Activated CD4-positive, alpha-beta T cell treated with anti-CD3 and anti-CD28 coated beads, Interleukin-2, amount 10 ng/mL, durations not matched to agents 24 days and 14 days (primary cell): ENCODE results near the gene PACSIN2. TPM values are rescaled to one million over a fixed set of nuclear protein-coding genes. Genes with fewer than 3 reads are reported as not detected.

Experiments
- DNase-seq: peaks from one replicate; pipeline ENCODE4 v3.0.0; 2022
- H3K27ac Mint-ChIP-seq: one replicate; pipeline ENCODE4 v1.8.0; 2022; ENCODE audit warnings: mild to moderate bottlenecking, mixed read lengths
- H3K27me3 Mint-ChIP-seq: one replicate; pipeline ENCODE4 v1.8.0; 2022; ENCODE audit warnings: mixed read lengths
- H3K36me3 Mint-ChIP-seq: one replicate; pipeline ENCODE4 v1.8.0; 2022; ENCODE audit warnings: low read depth, mild to moderate bottlenecking, mixed read lengths
- H3K4me1 Mint-ChIP-seq: one replicate; pipeline ENCODE4 v1.8.0; 2021; ENCODE audit warnings: mixed read lengths
- H3K4me3 Mint-ChIP-seq: one replicate; pipeline ENCODE4 v1.8.0; 2022; ENCODE audit warnings: mild to moderate bottlenecking, moderate library complexity, mixed read lengths
- H3K9me3 Mint-ChIP-seq: one replicate; pipeline ENCODE4 v1.8.0; 2021; ENCODE audit warnings: mixed read lengths
- intact Hi-C: fragments of 100-400 bp; cut with micrococcal nuclease; formaldehyde crosslinking; loops from one replicate; pipeline ENCODE4 v1.15.1; 2023
- total RNA-seq: library from RNA; stranded (reverse); gene quantifications from 2 replicates; pipeline ENCODE4 v1.2.3, GENCODE V29; 2022

The PACSIN2 gene
- total RNA-seq, 1 donor from 2014 or later, result 32.5 TPM

DNA sequence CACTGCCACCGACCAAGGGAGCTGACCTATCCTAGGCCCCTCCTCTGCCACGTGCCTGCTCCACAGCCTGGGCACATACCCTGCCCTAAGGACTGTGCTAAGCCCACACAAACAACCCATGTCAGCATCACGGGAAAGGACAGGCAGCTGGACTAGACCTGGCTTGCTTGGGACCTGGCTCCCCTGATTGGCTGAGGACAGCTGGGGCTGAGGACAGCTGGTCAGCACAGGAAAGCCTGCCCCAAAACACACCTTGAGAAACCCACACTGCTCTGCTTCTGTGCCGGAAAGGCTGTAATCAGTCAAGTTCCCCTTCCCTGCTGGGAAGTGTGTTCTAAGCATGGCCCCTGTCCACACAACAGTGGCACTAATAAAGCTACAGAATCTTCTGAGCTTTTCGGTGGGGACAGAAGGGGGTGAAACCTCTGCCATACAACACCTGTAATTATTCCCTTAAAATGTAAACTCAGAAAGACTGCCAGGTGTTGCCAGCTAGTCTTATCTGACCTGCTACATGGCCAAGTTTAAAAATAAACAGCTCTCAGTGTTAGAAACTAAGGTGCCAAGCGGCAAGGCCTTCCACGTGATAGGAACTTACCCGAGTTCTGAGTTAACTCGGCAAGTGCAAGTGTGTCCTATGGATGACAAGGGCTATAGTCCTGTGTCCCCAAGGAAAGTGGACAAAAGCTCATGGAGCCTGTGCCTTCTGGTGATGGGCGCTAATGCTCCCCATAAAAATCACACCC is 122.2 kb downstream of the PACSIN2 start:
- H3K9me3 Mint-ChIP-seq, result no peaks in the 10 kb centered on the region
- H3K4me3 Mint-ChIP-seq, result no peak overlapping the region
- H3K27ac Mint-ChIP-seq, result no peak overlapping the region
- H3K4me1 Mint-ChIP-seq, result peaks cover 52% of the 10 kb centered on the region
- intact Hi-C loops, result loop anchor here (10.0 kb wide), 1 partner anchor 72 kb away; no protein-coding TSS in a partner anchor
- no peak for DNase-seq
- peaks cover 9% of the 10 kb centered on the region for H3K36me3 Mint-ChIP-seq
- H3K27me3 Mint-ChIP-seq, result no peaks in the 10 kb centered on the region

DNA sequence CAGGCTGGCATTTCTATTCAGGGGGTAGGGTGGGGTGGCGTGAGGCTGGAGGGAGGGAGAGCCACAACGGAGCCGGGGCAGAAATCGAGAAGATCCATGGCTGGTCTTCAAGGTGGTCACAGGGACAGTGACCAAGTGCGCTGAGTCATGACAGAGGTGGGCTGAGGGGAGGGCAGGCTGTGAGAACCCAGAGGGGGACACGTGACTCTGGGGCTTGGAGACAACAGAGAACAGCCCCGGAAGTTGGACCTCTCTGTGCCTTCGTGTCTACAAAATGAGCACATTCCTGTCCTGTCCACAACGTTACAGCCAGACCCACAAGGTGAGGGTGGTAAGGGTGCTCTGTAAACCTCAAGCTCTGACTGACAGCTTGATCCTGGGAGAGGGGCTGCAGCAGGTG is 122.8 kb downstream of the PACSIN2 start:
- Mint-ChIP-seq H3K4me3 (no peak overlapping the region), H3K4me1 (peaks cover 50% of the 10 kb centered on the region), H3K9me3 (no peaks in the 10 kb centered on the region), H3K27me3 (no peaks in the 10 kb centered on the region), H3K36me3 (peaks cover 9% of the 10 kb centered on the region), H3K27ac (no peak overlapping the region)
- intact Hi-C loops, result loop anchor here (10.0 kb wide), 1 partner anchor 73 kb away; no protein-coding TSS in a partner anchor
- no peak for DNase-seq

DNA sequence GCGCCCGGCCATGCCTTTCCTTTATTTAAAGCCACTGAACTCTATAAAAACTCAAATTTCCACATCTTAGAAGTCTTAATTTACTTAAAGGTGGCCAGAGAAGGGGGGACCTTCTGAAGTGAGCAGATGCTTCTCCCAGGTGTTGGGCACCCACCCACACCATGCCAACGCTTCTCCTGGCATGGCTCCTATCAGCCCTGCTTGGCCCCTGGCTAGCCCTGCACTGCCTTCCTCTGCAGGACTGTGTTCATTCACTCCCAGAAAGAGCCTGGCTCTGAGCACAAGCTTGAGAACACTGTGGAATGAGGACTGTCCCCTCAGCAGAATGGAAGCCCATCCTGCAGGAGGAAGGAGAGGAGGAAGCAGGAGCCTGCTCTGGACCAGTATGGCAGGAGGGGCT is 123.3 kb downstream of the PACSIN2 start:
- Mint-ChIP-seq H3K4me3 (no peak overlapping the region), H3K9me3 (no peaks in the 10 kb centered on the region), H3K36me3 (peaks cover 9% of the 10 kb centered on the region)

DNA sequence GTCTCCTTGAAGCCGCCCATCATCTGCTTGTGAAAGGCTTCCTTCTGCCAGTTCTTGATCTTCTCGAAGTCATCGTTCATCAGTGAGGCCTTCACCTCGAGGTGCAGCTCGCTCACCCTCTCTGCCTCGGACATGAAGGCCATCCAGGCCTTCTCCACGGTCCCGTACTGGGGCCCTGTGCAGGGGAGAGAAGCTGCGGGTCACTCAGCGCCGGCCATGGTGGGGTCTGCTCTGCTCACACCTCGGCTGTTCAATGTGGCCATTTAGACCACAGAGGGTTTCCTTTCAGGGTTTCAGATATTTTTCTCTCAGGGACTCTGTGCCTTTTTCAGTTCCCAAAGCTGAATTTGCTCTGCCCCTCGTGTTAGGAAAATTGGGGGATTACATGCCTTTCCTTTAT is 123.9 kb downstream of the PACSIN2 start:
- no peak overlapping the region for H3K4me3 Mint-ChIP-seq
- peaks cover 9% of the 10 kb centered on the region for H3K36me3 Mint-ChIP-seq
- peaks cover 43% of the 10 kb centered on the region for H3K4me1 Mint-ChIP-seq
- no peak for DNase-seq
- no peaks in the 10 kb centered on the region for H3K9me3 Mint-ChIP-seq
- intact Hi-C loops, result loop anchor here (10.0 kb wide), 1 partner anchor 74 kb away; no protein-coding TSS in a partner anchor
- no peak overlapping the region for H3K27ac Mint-ChIP-seq
- H3K27me3 Mint-ChIP-seq, result no peaks in the 10 kb centered on the region

More for the DNA sequence above, 123.3 kb downstream of the PACSIN2 start:
- no peak for DNase-seq
- intact Hi-C loops, result loop anchor here (10.0 kb wide), 1 partner anchor 73 kb away; no protein-coding TSS in a partner anchor
- H3K27ac Mint-ChIP-seq, result no peak overlapping the region
- H3K4me1 Mint-ChIP-seq, result peaks cover 49% of the 10 kb centered on the region
- no peaks in the 10 kb centered on the region for H3K27me3 Mint-ChIP-seq

DNA sequence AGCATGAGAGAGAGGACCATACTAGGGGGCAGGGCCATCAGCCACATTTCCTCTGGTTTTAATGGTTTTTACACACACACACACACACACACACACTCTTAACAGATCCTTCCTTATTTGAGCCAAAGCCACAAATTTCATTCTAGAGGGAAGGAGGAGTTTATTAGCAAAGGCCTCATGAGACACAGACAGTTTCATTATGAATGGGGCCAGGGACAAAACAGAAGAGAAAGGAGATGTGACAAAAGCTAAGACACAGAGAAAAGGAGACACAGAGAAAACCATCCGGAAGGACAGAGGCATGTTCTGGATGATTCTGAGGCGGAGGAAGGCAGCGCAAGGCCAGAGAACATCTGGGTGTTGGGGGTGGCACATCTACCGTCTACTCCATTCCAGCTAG is 125.6 kb downstream of the PACSIN2 start:
- Mint-ChIP-seq H3K36me3 (peaks cover 9% of the 10 kb centered on the region), H3K4me1 (peaks cover 27% of the 10 kb centered on the region), H3K27ac (peak overlapping the region; percentile 77), H3K9me3 (no peaks in the 10 kb centered on the region), H3K4me3 (peak overlapping the region; percentile 46), H3K27me3 (no peaks in the 10 kb centered on the region)
- intact Hi-C loops, result no loop called here
- DNase-seq, result no peak

DNA sequence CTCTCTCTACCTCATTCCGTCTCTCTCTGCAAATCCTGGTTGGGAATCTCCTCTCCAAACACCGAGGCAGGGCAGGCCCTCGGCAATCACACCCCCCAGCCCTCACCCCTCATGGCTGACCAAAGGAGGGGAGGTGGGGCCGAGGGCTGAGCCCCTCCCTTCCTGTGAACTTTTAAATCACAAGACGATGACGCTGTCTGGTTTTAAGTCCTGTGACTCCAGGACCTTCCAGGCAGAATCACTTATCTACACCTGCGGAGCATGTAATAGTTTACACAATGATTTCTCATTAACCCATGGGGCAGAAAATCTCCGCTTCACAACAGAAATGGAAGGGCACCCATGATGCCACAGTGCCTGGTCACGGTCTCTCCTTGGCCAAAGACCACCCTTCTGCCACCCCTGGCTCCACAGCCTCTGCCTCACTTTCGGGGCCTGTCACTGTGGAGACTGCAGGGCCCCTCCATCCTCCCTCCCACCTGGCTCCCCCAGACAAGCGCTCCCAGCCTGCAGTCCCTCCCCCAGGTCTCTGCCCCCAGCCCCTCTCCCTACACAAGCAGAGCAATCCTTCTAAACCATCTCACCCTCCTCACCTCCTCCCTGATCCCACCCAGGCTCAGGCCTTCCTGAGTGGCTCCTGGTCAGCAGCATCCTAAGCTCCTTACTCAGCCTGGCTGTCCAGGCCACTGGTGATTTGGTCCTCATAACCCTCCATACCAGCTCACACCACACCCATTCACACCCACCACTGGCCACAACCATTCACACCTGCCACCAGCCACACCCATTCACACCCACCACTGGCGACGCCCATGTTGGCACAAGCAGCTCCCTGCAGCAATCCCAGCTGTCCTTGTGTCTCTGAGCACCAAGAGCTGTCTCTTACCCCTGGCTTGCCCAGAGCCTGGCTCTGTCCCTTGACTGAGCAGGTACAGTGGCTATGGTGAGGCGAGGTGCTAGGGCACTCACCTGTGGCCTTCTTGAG is 127.1 kb downstream of the PACSIN2 start:
- H3K4me1 Mint-ChIP-seq, result peaks cover 21% of the 10 kb centered on the region

DNA sequence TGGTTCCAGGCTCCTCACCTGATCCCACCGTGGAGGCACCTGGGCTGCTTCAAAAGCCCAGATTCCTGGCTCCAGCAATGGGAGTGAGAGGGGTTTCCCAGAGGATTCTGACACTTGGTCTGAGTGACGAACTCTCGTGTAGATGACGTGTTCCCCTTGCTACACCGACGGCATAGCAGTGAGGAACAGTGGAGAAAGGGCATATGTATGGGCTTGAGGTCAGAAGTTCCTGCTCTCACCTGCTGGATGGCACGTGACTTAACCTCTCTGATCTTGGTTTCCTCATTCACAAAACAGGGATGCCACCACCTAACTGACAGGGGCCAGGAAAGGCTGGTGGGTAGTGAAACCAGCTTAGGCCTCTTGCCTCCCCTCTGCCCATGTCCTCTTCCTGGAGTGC is 127.8 kb downstream of the PACSIN2 start:
- Mint-ChIP-seq H3K4me3 (no peak overlapping the region), H3K27me3 (no peaks in the 10 kb centered on the region), H3K36me3 (peaks cover 12% of the 10 kb centered on the region), H3K9me3 (no peaks in the 10 kb centered on the region), H3K4me1 (peaks cover 21% of the 10 kb centered on the region), H3K27ac (no peak overlapping the region)
- intact Hi-C loops, result no loop called here
- no peak for DNase-seq

More for the DNA sequence above, 127.1 kb downstream of the PACSIN2 start:
- Mint-ChIP-seq H3K27ac (peak overlapping the region; percentile 4), H3K27me3 (no peaks in the 10 kb centered on the region), H3K4me3 (no peak overlapping the region), H3K36me3 (peaks cover 10% of the 10 kb centered on the region), H3K9me3 (no peaks in the 10 kb centered on the region)
- intact Hi-C loops, result no loop called here
- no peak for DNase-seq

DNA sequence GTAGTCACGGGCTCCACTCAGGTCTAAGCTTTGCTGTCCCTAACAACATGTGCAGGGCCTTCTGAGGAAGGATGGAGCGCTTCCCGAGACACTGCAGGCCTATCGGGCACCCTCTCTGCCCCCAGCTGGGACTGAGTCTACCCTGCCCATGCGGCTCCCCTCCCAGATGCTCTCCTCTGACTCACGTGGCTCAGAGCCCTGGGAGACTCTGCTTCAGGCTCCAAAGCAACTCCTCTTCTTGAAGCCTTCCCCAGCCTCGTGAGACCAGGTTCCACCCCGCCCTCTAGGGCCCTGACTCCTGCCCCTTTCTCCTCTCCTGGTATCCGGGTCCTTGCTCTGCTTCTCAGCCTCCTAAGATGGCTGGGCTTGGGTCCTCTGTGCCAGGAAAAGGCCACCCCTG is 129.5 kb downstream of the PACSIN2 start:
- no peak overlapping the region for H3K4me3 Mint-ChIP-seq
- H3K27me3 Mint-ChIP-seq, result no peaks in the 10 kb centered on the region
- H3K27ac Mint-ChIP-seq, result no peak overlapping the region
- intact Hi-C loops, result no loop called here
- peaks cover 19% of the 10 kb centered on the region for H3K4me1 Mint-ChIP-seq
- no peaks in the 10 kb centered on the region for H3K9me3 Mint-ChIP-seq
- H3K36me3 Mint-ChIP-seq, result peaks cover 10% of the 10 kb centered on the region
- DNase-seq, result no peak

DNA sequence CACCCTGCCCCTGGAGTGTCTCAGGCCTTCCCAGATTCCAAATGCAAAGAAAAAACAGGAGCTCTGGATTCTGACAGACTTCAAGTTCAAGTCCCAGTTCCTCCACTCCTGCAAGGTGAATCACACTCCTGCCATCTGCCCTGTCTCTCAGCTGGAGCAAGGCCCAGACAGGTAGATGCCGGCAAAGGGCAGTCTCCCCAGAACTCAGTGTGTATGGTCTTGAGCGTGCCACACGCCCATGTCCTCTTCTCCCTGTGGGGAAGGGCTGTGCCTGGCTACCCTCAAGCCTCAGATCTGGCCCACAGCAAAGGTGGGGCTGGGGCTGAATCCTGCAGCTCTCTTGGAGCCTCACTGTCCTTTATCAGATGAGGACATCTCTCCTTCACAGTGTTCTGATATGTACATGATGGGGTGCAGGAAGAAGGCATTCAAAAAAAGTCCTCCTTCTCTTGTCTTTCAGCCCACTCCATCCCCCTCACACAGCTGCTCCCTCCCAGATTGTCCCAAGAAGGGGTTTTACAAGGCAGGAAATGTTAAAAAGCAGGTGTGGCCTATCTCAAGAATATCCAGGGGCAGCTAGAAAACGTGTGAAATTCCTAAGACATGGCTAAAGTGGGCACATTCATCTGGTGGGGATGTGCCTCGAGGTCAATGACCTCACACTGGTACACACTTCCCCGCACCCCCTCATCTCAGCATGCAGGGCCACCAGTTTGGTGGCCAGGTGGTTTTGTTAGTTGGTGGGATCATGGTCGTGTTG is 130.2 kb downstream of the PACSIN2 start:
- no peak overlapping the region for H3K4me3 Mint-ChIP-seq
- no peak for DNase-seq
- H3K27ac Mint-ChIP-seq, result no peak overlapping the region
- H3K36me3 Mint-ChIP-seq, result peaks cover 11% of the 10 kb centered on the region
- no peaks in the 10 kb centered on the region for H3K27me3 Mint-ChIP-seq
- intact Hi-C loops, result no loop called here
- peaks cover 19% of the 10 kb centered on the region for H3K4me1 Mint-ChIP-seq
- H3K9me3 Mint-ChIP-seq, result no peaks in the 10 kb centered on the region

DNA sequence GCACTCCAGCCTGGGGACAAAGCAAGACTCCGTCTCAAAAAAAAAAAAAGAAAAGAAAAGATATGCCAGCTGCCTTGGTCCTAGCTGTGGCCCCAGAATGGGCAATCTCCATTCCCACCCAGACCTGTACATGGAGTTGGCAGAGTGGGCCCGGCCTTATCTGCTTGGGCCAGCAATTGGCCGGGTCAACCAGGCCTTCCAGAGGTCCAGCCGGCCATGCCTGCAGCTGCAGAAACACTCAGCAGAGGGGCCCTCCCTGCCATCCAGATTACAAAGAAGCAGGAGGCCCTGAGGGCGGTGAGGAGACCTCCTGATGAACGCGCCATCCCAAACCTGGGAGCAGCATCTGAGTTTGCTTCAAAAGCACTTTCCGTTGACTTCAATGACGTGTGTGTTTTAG is 131.0 kb downstream of the PACSIN2 start:
- no peak overlapping the region for H3K27ac Mint-ChIP-seq
- DNase-seq, result no peak
- H3K9me3 Mint-ChIP-seq, result no peaks in the 10 kb centered on the region
- H3K36me3 Mint-ChIP-seq, result peaks cover 8% of the 10 kb centered on the region
- no peak overlapping the region for H3K4me3 Mint-ChIP-seq
- intact Hi-C loops, result no loop called here
- peaks cover 13% of the 10 kb centered on the region for H3K4me1 Mint-ChIP-seq
- no peaks in the 10 kb centered on the region for H3K27me3 Mint-ChIP-seq

DNA sequence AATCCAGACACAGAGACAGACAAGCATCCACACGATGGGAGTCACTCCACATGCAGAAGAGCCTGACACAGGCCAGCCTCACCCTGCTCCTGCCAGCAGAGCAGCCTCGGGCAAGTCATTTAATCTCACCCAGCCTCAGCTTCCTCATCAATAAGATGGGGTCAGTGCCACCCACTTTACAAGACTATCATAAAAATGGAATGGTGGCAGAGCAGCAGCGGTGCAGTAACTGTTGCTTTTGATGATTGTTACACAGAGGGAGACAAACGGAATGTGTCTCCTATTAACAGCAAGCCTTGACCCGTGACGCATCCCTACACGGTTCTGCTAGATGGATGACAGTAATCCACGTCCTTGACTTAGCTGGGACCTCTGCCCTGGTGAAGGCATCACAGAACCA is 131.8 kb downstream of the PACSIN2 start:
- no peaks in the 10 kb centered on the region for H3K9me3 Mint-ChIP-seq
- no peak overlapping the region for H3K27ac Mint-ChIP-seq
- no peak for DNase-seq
- H3K27me3 Mint-ChIP-seq, result no peaks in the 10 kb centered on the region
- peaks cover 4% of the 10 kb centered on the region for H3K4me1 Mint-ChIP-seq
- intact Hi-C loops, result no loop called here
- peaks cover 4% of the 10 kb centered on the region for H3K36me3 Mint-ChIP-seq
- no peak overlapping the region for H3K4me3 Mint-ChIP-seq

DNA sequence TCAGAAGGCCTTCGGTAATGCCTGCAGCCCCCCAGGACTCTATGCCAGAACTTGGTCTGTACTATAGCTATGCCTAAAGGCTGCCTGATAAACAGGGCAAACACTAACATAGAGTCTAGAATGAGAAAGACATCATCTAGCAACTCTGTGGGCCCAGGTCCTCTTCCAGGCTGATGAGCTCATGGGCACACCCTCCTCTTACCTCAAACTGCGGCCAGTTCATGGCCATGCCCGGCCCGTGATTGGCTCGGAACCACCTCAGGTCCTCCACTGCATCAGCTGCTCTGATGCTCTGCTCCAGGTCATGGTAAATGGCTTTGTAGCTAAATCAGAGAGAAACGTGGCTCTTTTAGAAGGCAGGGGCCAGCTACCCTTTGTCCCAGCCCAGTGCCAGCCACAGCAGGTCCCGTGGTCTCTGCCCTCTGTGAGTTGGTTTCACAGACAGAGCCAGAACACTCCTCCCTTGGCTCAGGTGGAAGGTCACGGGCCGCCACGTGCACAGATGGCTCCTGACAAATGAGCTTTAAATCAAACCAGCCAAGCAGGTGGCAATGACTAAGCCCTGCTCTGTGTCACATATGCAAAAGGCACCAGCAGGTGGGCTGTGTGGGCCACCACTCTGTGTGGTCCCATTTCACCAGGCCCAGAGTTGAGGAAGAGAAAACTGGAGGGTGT is 132.8 kb downstream of the PACSIN2 start:
- DNase-seq, result no peak
- Mint-ChIP-seq H3K27me3 (no peaks in the 10 kb centered on the region), H3K4me1 (no peaks in the 10 kb centered on the region), H3K9me3 (no peaks in the 10 kb centered on the region), H3K36me3 (peaks cover 4% of the 10 kb centered on the region), H3K27ac (no peak overlapping the region), H3K4me3 (no peak overlapping the region)
- intact Hi-C loops, result no loop called here

DNA sequence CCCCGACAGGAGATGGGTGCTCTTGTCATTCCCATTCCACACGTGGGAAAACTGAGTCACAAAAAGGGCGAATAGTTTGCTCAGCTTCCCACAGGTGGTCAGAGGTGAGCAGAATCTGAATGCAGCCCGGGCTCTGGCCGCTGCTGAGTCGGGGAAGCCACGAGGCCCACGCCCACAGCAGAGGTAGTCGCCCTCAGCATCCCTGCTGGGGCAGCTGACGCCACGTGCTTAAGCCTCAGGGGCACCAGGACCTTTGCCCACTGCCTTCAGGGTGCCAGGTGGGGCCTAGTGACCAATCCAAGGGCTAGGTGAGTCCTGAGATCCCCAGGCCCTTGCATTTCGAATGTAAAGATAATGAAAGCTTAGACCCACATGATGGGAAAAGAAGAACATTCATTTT is 133.7 kb downstream of the PACSIN2 start:
- Mint-ChIP-seq H3K36me3 (peaks cover 4% of the 10 kb centered on the region), H3K4me1 (no peaks in the 10 kb centered on the region), H3K27me3 (no peaks in the 10 kb centered on the region), H3K4me3 (no peak overlapping the region), H3K27ac (no peak overlapping the region), H3K9me3 (no peaks in the 10 kb centered on the region)
- intact Hi-C loops, result no loop called here
- DNase-seq, result no peak
